ENCODE measurements around the gene TBC1D5. TPM values are rescaled to one million over a fixed set of nuclear protein-coding genes. Genes with fewer than 3 reads are reported as not detected.

TBC1D5 gene
- total RNA-seq, 1 experiment from 2014 or later: 36.4 TPM

- H3K27me3 ChIP-seq (replicated peaks; ENCODE audit: control insufficient read depth, insufficient read depth, low read length): no peaks in the 10 kb centered on the region
- ChIA-PET CTCF (no interaction called here), POLR2A (no interaction called here)
- H3K27ac Mint-ChIP-seq (ENCODE audit: unreplicated experiment): no peak overlapping the region
- H3K4me1 Mint-ChIP-seq (ENCODE audit: low read depth, unreplicated experiment): no peaks in the 10 kb centered on the region
- TF ChIP-seq, protein P1, sequence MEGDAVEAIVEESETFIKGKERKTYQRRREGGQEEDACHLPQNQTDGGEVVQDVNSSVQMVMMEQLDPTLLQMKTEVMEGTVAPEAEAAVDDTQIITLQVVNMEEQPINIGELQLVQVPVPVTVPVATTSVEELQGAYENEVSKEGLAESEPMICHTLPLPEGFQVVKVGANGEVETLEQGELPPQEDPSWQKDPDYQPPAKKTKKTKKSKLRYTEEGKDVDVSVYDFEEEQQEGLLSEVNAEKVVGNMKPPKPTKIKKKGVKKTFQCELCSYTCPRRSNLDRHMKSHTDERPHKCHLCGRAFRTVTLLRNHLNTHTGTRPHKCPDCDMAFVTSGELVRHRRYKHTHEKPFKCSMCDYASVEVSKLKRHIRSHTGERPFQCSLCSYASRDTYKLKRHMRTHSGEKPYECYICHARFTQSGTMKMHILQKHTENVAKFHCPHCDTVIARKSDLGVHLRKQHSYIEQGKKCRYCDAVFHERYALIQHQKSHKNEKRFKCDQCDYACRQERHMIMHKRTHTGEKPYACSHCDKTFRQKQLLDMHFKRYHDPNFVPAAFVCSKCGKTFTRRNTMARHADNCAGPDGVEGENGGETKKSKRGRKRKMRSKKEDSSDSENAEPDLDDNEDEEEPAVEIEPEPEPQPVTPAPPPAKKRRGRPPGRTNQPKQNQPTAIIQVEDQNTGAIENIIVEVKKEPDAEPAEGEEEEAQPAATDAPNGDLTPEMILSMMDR (IDR thresholded peaks at IDR 0.05; ENCODE audit: insufficient read depth in 1 of 2, low read depth in 1 of 2, low read length in 1 of 2, severe bottlenecking in 1 of 2, unreplicated experiment in 1 of 2): no peak
- H3K9me3 ChIP-seq: no peaks in the 10 kb centered on the region
- no peaks in the 10 kb centered on the region for H3K36me3 ChIP-seq (ENCODE audit: control insufficient read depth, insufficient read depth, low read length)
- H3K9me3 Mint-ChIP-seq (ENCODE audit: unreplicated experiment): no peaks in the 10 kb centered on the region
- no peak for DNase-seq
- no peaks in the 10 kb centered on the region for H3K36me3 Mint-ChIP-seq (ENCODE audit: insufficient read depth, unreplicated experiment)
- no peak overlapping the region for H3K4me3 ChIP-seq (ENCODE audit: low read depth, low read length)
- H3K4me1 ChIP-seq: no peaks in the 10 kb centered on the region
- H3K4me3 Mint-ChIP-seq (ENCODE audit: unreplicated experiment): no peak overlapping the region
- no TSS peak for BruUV-seq (replicated peaks)
- intact Hi-C loops (cut with micrococcal nuclease; ENCODE audit: unreplicated experiment): no loop called here
- H3K27me3 Mint-ChIP-seq (ENCODE audit: insufficient read depth, unreplicated experiment): no peaks in the 10 kb centered on the region
These were observed 560.3 kb downstream of the TBC1D5 start for GRCh38 chr3:17182166-17182565.

- no TSS peak for BruUV-seq (replicated peaks)
- TF ChIP-seq, protein P1 (IDR thresholded peaks at IDR 0.05; ENCODE audit: insufficient read depth in 1 of 2, low read depth in 1 of 2, low read length in 1 of 2, severe bottlenecking in 1 of 2, unreplicated experiment in 1 of 2): no peak
- no peaks in the 10 kb centered on the region for H3K9me3 ChIP-seq
- no peaks in the 10 kb centered on the region for H3K4me1 ChIP-seq
- ChIA-PET CTCF (no interaction called here), POLR2A (no interaction called here)
- Mint-ChIP-seq H3K9me3 (ENCODE audit: unreplicated experiment) (no peaks in the 10 kb centered on the region), H3K4me1 (ENCODE audit: low read depth, unreplicated experiment) (no peaks in the 10 kb centered on the region), H3K4me3 (ENCODE audit: unreplicated experiment) (no peak overlapping the region), H3K36me3 (ENCODE audit: insufficient read depth, unreplicated experiment) (no peaks in the 10 kb centered on the region), H3K27me3 (ENCODE audit: insufficient read depth, unreplicated experiment) (no peaks in the 10 kb centered on the region), H3K27ac (ENCODE audit: unreplicated experiment) (no peak overlapping the region)
- H3K36me3 ChIP-seq (ENCODE audit: control insufficient read depth, insufficient read depth, low read length): no peaks in the 10 kb centered on the region
- DNase-seq: no peak
- intact Hi-C loops (cut with micrococcal nuclease; ENCODE audit: unreplicated experiment): no loop called here
- H3K27me3 ChIP-seq (replicated peaks; ENCODE audit: control insufficient read depth, insufficient read depth, low read length): no peaks in the 10 kb centered on the region
- H3K4me3 ChIP-seq (ENCODE audit: low read depth, low read length): no peak overlapping the region
These were observed 561.0 kb downstream of the TBC1D5 start for GRCh38 chr3:17181413-17181907.

DNA sequence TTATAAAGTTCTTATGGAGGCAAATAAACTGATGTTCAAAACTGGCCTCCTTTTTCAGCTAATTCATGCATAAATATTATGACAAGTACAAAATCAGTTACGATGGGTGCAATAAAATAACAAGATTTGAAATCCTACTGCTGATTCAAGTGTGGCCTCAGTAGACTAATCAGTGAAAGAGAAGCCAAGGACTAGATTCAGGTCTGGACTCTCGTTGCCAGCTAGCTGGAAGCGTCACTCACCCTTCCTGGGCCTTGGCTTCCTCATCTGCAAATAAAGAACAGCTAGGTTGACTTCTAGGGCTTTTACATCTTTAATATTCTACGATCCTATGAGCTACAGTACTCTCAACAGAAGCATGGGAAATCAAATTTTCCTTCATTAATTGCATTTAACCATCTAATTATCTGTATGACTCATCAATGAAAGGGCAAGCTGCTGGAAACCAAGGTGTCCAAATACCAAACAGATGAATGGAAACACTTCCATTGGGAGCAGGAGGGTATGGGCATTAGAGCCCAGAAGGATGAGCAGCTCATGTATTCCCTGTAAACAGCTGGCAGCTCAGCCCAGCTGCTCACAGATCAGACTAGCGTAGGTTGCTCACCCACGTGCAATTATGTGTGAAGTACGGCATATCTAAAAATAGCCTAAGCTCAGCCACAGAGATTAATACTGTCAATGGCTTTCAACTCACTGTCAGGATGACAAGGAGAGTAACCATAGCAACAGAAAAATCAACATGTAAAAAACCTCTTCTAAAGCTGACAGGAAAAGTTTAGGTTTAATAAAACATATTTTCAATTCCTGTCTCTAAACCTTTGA lies 562.8 kb downstream of the TBC1D5 start:
- Mint-ChIP-seq H3K4me3 (ENCODE audit: unreplicated experiment) (no peak overlapping the region), H3K27ac (ENCODE audit: unreplicated experiment) (no peak overlapping the region), H3K27me3 (ENCODE audit: insufficient read depth, unreplicated experiment) (no peaks in the 10 kb centered on the region), H3K4me1 (ENCODE audit: low read depth, unreplicated experiment) (no peaks in the 10 kb centered on the region), H3K36me3 (ENCODE audit: insufficient read depth, unreplicated experiment) (no peaks in the 10 kb centered on the region), H3K9me3 (ENCODE audit: unreplicated experiment) (no peaks in the 10 kb centered on the region)
- TF ChIP-seq, protein P1 (IDR thresholded peaks at IDR 0.05; ENCODE audit: insufficient read depth in 1 of 2, low read depth in 1 of 2, low read length in 1 of 2, severe bottlenecking in 1 of 2, unreplicated experiment in 1 of 2): no peak
- intact Hi-C loops (cut with micrococcal nuclease; ENCODE audit: unreplicated experiment): no loop called here
- H3K27me3 ChIP-seq (replicated peaks; ENCODE audit: control insufficient read depth, insufficient read depth, low read length): no peaks in the 10 kb centered on the region
- no peaks in the 10 kb centered on the region for H3K4me1 ChIP-seq
- H3K4me3 ChIP-seq (ENCODE audit: low read depth, low read length): no peak overlapping the region
- no peak for DNase-seq
- H3K9me3 ChIP-seq: no peaks in the 10 kb centered on the region
- POLR2A ChIA-PET: no interaction called here
- no peaks in the 10 kb centered on the region for H3K36me3 ChIP-seq (ENCODE audit: control insufficient read depth, insufficient read depth, low read length)
- no TSS peak for BruUV-seq (replicated peaks)
- CTCF ChIA-PET: no interaction called here
